EH (cell line): ENCODE data around the gene PSPN.

Source experiments
- DNase-seq: peaks from one replicate; pipeline ENCODE4 v3.0.0-alpha.2; 2015; ENCODE audit warnings: low read depth

PSPN gene, protein sequence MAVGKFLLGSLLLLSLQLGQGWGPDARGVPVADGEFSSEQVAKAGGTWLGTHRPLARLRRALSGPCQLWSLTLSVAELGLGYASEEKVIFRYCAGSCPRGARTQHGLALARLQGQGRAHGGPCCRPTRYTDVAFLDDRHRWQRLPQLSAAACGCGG

DNA sequence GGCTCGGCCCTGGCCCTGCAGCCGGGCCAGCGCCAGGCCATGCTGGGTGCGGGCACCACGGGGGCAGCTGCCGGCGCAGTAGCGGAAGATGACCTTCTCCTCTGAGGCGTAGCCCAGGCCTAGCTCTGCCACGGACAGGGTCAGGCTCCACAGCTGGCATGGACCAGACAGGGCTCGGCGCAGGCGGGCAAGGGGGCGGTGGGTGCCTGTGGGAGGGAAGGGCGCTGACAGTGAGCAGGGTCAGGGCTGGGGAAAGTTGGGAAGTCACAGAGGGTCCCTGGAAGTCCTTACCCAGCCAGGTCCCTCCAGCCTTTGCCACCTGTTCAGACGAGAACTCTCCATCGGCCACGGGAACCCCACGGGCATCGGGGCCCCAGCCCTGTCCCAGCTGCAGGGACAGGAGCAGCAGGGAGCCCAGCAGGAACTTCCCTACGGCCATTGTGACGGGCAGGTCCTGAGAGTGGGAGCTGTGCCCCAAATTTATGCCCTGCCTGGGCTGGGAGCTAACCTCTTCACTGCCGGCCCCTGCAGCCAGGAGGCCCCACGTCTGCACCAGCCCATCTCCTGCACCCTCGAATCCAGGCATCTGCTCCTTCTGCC, at the start of gene PSPN:
PSPN (minus strand) TSS at position 523 of the 600 bp plus-strand sequence; CDS start at position 439, 84 bp downstream.
- no peak for DNase-seq

DNA sequence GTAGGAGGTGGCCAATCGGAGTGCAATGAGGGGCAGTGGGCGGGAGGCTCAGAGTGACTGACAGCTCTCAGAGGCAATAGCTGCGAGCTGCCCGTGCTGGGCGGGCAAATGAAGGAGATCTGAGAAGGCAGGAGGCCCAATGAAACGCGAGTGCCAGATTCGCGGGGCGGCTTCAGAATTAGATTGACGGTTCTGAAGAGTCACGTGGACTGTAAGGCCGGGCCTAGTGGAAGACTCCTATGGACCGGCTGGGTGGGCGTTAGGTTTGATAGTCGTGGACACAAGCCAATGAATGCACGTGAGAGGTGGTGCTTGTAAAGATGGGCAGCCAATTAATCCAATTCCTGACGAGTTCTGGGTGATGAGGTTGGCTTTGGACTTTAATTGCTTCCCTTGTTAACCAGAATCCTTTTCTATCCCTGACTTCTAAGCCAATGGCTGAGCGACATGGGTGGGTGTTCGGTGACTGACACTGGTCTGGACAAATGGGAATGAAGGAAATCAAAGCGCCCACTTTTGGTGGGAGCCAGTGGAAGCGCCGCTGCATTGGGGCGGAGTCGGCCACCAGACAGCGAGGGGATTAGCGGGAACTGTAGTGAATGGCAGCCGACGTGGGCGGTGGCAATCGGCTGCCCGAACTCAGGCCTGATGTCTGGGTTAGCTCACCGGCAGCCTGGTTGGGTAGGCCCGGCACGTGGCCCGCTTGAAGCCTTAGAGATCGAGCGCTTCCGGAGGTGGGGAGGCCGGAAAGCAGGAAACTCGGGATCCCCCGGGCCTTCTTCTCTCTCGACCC, 49.4 kb upstream of the PSPN start:
- peak; percentile 100 for DNase-seq

- peak; percentile 7 for DNase-seq
These were observed 48.6 kb upstream of the PSPN start, which contains the start of gene KHSRP for GRCh38 chr19:6424195-6424938. TSS of gene KHSRP (minus strand) at chr19:6424811. CDS start at chr19:6424701, 110 bp downstream.

GRCh38 chr19:6423499-6424194, 47.9 kb upstream of the PSPN start:
- DNase-seq = peak; percentile 66

GRCh38 chr19:6421075-6422014, 45.6 kb upstream of the PSPN start:
- DNase-seq = no peak

DNA sequence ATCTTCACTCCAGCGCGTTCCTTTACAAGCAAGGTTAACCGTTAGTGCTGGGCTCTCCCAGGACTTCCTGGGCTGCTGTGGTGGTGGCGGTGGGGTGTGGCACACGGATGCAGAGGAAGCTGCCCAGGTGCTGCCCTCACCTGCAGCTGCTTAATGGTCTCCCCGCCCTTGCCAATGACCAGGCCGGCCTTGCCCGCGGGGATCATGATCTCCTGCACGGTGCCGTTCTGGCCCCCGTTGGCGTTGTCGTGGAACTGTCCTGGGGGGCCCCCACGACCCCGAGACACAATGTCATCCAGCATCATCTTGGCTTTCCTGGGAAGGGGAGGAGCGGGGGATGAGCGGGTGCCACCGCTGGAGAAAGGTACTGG, 42.8 kb upstream of the PSPN start:
- DNase-seq = no peak

DNA sequence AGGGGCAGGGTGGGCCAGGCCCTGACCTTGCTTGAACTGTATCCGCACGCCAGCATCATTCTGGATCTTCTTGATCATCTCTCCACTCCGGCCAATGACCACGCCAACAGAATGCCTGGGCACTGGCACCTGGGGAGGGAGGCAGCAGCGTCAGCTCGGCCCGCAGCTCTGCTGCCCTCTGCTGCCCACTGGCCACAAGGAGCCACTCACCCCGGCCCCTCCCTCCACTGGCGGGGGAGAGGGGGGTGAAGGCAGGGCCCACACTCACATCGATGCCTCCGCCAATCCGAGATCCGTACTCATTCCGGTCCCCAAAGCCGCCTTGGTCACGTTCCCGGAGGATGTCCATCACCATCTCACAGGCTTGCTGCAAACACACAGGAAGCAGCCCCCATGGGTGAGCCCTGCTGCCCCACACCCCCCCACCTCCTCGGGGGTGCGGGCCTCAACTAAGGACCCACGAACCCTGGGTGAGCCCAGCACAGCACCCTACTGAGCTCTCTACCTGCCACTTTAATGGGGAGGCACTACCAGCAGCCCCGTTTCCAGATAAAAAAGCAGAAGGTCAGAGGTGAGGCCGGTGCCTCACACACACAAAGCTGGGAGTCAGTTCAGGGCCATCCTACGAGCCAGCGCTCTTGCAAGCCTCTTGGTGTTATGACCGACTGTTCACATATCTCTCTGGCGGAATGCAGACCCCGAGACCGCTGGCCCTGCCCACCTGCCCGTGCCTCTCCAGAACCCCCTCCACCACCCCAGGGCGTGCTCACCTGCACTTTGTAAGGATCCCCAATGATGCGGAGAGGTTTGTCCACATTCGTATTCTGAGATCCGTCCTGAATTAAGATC, 42.2 kb upstream of the PSPN start:
- peak; percentile 25 for DNase-seq

- no peak for DNase-seq
These were observed 41.1 kb upstream of the PSPN start for GRCh38 chr19:6416658-6417405.

DNA sequence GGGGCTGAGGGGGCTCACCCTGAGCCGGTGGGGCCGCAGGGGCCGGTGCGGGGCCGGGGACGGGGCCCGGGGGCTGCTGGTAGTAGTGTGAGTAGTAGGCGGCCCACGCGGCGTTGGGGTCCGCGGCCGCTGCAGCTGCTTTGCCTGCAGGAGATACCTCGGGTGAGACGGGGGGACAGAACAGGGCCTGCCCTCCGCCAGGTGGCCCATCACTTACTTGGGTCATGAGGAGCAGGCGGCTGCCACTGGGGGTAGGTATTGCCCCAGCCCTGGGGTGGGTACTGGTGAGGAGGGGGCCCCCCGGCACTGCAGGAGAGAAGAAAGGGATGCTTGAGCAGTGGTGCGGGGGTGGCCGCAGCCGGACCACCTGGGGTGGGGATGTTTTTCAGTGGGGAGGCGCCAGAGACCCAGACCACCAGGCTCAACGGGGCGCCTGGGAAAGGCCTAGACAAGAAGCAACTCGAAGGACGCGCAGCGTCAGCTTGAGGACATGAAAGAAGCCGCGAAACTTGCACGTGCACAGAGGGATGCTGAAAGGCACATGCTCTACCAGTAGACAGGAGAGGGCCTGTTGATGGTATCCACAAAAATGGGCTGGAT, 40.0 kb upstream of the PSPN start:
- DNase-seq = no peak

GRCh38 chr19:6414793-6415590, 39.3 kb upstream of the PSPN start:
- DNase-seq = no peak

DNA sequence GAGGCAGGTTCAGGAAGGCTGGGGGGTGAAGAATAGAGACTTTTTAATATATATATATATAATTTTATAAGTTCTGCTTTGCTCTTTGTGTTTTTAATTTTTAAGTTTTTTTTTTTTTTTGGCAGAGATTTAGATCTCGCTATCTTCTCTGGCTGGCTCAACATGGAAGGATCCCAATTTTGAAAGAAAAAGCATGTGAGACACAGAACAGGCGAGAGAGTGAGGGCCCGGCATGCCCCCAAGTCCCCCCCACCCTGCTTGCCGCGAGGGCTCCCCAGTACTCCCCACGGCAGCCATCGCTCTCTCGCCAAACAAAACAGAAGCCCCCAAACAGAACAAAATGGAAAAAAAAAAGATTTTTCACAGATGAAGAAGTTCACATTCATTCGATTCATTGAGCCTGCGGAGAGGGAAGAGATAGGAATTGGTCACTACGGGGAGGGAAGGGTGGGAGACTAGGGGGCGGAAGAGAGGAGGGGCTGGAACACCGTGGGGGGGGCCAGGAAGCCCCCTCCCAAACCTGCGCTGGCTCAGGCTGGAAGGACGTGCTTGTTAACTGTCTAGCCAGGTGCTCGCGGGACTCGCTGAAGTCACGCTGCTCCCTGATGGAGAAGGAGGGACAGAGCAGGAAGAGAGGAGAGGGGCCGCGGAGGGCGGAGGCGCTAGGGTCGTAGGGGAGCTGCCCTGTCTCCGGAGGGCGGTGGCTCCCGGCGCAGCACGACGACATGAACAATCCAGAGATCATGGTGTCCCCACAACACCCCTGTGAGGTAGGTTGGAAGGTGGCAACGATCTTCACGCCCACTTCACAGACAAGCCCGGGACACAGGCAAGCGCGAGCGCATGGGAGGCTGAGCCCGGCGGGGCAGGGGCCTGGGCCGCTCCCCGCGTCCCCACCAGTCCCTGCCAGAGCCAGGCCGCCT, 38.2 kb upstream of the PSPN start:
- DNase-seq = no peak

- no peak for DNase-seq
These were observed 37.6 kb upstream of the PSPN start for GRCh38 chr19:6413291-6413690.

- DNase-seq = peak; percentile 11
These were observed 36.8 kb upstream of the PSPN start for GRCh38 chr19:6412447-6413091.

- DNase-seq = no peak
These were observed 36.3 kb upstream of the PSPN start for GRCh38 chr19:6412061-6412446.

DNA sequence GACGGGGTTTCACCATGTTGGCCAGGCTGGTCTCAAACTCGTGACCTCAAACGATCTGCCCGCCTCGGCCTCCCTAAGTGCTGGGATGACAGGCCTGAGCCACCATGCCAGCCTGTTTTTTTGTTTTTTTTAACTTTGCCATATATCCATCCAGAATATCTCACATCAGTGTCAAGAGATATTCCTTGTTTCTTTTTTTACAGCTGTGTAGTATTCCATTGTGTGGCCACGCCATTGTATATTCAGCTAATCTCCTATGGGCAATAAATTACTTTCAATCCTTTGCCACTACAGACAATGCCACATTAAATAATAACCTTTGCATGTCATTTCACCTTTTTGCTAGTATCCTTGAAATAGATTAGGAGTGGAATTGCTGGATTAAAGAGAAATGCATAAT, 33.6 kb upstream of the PSPN start:
- DNase-seq = no peak

- DNase-seq = no peak
These were observed 30.7 kb upstream of the PSPN start for GRCh38 chr19:6406401-6406800.
